Aorta (tissue), 5 donors: Measurements from ENCODE around the gene PKLR. TPM values are rescaled to one million over a fixed set of nuclear protein-coding genes. Genes with fewer than 3 reads are reported as not detected.

ENCODE experiments used
- ATAC-seq: fragments of 200-7000 bp; cut with Tn5 transposase; one replicate; pipeline ENCODE4 v1.9.1; 2022; ENCODE audit warnings: moderate library complexity; ENCODE audit not compliant: low FRiP score
- DNase-seq, 2 donors: peaks; one replicate each; pipeline ENCODE4 v3.0.0-alpha.2; 2020
- H3K27ac ChIP-seq, 2 donors: one replicate each; pipeline ENCODE4 v1.5.1; 2013; ENCODE audit warnings: low read length in 2 of 2, mild to moderate bottlenecking in 2 of 2, moderate library complexity in 2 of 2, control low read depth in 1 of 2, inconsistent platforms in 1 of 2, low read depth in 1 of 2
- H3K27me3 ChIP-seq, 2 donors: one replicate each; pipeline ENCODE4 v1.6.1; 2013; ENCODE audit warnings: control low read depth in 1 of 2, low read length in 1 of 2, mild to moderate bottlenecking in 1 of 2, moderate library complexity in 1 of 2; ENCODE audit not compliant: insufficient read depth in 2 of 2, control insufficient read depth in 1 of 2
- H3K36me3 ChIP-seq, 2 donors: one replicate each; pipeline ENCODE4 v1.6.1; 2013; ENCODE audit warnings: control low read depth in 1 of 2, low read length in 1 of 2, mild to moderate bottlenecking in 1 of 2; ENCODE audit not compliant: insufficient read depth in 2 of 2, control insufficient read depth in 1 of 2
- H3K4me1 ChIP-seq, 2 donors: one replicate each; pipeline ENCODE4 v1.6.1; 2013; ENCODE audit warnings: low read length in 2 of 2, control low read depth in 1 of 2, mild to moderate bottlenecking in 1 of 2, moderate library complexity in 1 of 2; ENCODE audit not compliant: insufficient read depth in 2 of 2, control insufficient read depth in 1 of 2
- H3K4me3 ChIP-seq, 2 donors: one replicate each; pipeline ENCODE4 v1.5.1; 2013; ENCODE audit warnings: low read length in 2 of 2, control low read depth in 1 of 2, mild to moderate bottlenecking in 1 of 2
- H3K9me3 ChIP-seq: one replicate; pipeline ENCODE4 v1.6.1; 2013; ENCODE audit warnings: mild to moderate bottlenecking, low read length; ENCODE audit not compliant: control insufficient read depth
- WGBS, 2 donors: extraction: QIAGEN DNeasy Blood & Tissue Kit; methylation state at CpG; one replicate each; pipeline ENCODE4 v1.1.7; 2013; 5-methylcytosine and 5-hydroxymethylcytosine counted together
- intact Hi-C, 2 donors: fragments of 100-400 bp; cut with DNase I; formaldehyde crosslinking; loops; one replicate each; pipeline versions ENCODE4 v1.14.2 to v1.15.0; 2022
- polyA plus RNA-seq, 2 donors: library from polyadenylated mRNA; stranded (reverse); fragments of 200-250 nt; gene quantifications; one replicate each; pipeline ENCODE4 v1.2.3, GENCODE V29; 2013
- total RNA-seq, 2 donors: library from RNA; stranded (reverse); fragmentation: NEBNext Ultra II Directional; extraction: Animal tissue kit (Norgen Biotek cat#: 25700); gene quantifications; one replicate each; pipeline ENCODE4 v1.2.1, GENCODE V29; 2021
- donor health status: healthy with polysubstance abuse.
- donor health status: Bipolar disorder and iron deficiency.
- donor health status: DM: no; HTN: no; CAD: no.
- donor health status: DM: no; HTN: no; CAD: no.
- donor health status: DM: yes; HTN: yes; CAD: no.

The PKLR gene
- total and polyA plus RNA-seq, 4 donors = 1.0 TPM; not detected in 3

GRCh38 chr1:155285063-155285462 is 16.2 kb downstream of the PKLR start:
- no peaks in the 10 kb centered on the region for H3K36me3 ChIP-seq
- intact Hi-C loops = no loop called here
- H3K9me3 ChIP-seq = no peaks in the 10 kb centered on the region
- no peak for DNase-seq
- no peak for ATAC-seq
- WGBS, 2 donors = 90 to 94% methylated on average over 14 of the region's 14 CpGs
- no peaks in the 10 kb centered on the region for H3K27me3 ChIP-seq
- H3K4me1 ChIP-seq = no peaks in the 10 kb centered on the region
- no peak overlapping the region for H3K4me3 ChIP-seq
- no peak overlapping the region for H3K27ac ChIP-seq

GRCh38 chr1:155284476-155284875 is 16.8 kb downstream of the PKLR start:
- no peaks in the 10 kb centered on the region for H3K4me1 ChIP-seq
- H3K27ac ChIP-seq = no peak overlapping the region
- H3K36me3 ChIP-seq = no peaks in the 10 kb centered on the region
- H3K4me3 ChIP-seq = no peak overlapping the region
- no peak for DNase-seq
- ATAC-seq = no peak
- WGBS, 2 donors = 92 to 94% methylated on average over 12 of the region's 12 CpGs
- no peaks in the 10 kb centered on the region for H3K9me3 ChIP-seq
- no peaks in the 10 kb centered on the region for H3K27me3 ChIP-seq
- intact Hi-C loops = no loop called here

- DNase-seq (no peak), ATAC-seq (no peak)
- Histone ChIP-seq H3K4me3 (no peak overlapping the region), H3K9me3 (no peaks in the 10 kb centered on the region), H3K27me3 (no peaks in the 10 kb centered on the region), H3K36me3 (no peaks in the 10 kb centered on the region), H3K4me1 (no peaks in the 10 kb centered on the region), H3K27ac (no peak overlapping the region)
- 95 to 96% methylated on average over 29 of the region's 29 CpGs for WGBS, 2 donors
- intact Hi-C loops = no loop called here
These were observed 18.6 kb downstream of the PKLR start for GRCh38 chr1:155282488-155283091.

- Histone ChIP-seq H3K27ac (no peak overlapping the region), H3K4me1 (no peaks in the 10 kb centered on the region), H3K27me3 (no peaks in the 10 kb centered on the region), H3K4me3 (no peak overlapping the region), H3K9me3 (no peaks in the 10 kb centered on the region), H3K36me3 (no peaks in the 10 kb centered on the region)
- ATAC-seq (no peak), DNase-seq (no peak)
- 66 to 79% methylated on average over 2 of the region's 2 CpGs for WGBS, 2 donors
- intact Hi-C loops = loop anchor here in 1 of 2 donors (2.0 kb wide), 1 partner anchor 44 kb away; no protein-coding TSS in a partner anchor
These were observed 22.0 kb downstream of the PKLR start for GRCh38 chr1:155279268-155279667.

GRCh38 chr1:155278689-155279160 is 22.5 kb downstream of the PKLR start:
- ATAC-seq = no peak

GRCh38 chr1:155277902-155278688 is 23.1 kb downstream of the PKLR start:
- Histone ChIP-seq H3K27me3 (no peaks in the 10 kb centered on the region), H3K4me1 (no peaks in the 10 kb centered on the region), H3K27ac (no peak overlapping the region), H3K9me3 (no peaks in the 10 kb centered on the region), H3K36me3 (no peaks in the 10 kb centered on the region), H3K4me3 (peak overlapping the region in 1 of 2 donors; percentile 44)
- peak; percentile 71 to 90 for DNase-seq
- intact Hi-C loops = loop anchor here (1.0 to 2.0 kb wide), 2 partner anchors 45 kb away; no protein-coding TSS in a partner anchor
- ATAC-seq = peak; percentile 27
- WGBS, 2 donors = 1% methylated on average over 27 to 29 of the region's 29 CpGs

More at GRCh38 chr1:155278689-155279160, 22.5 kb downstream of the PKLR start:
- Histone ChIP-seq H3K4me1 (no peaks in the 10 kb centered on the region), H3K27me3 (no peaks in the 10 kb centered on the region), H3K9me3 (no peaks in the 10 kb centered on the region), H3K4me3 (no peak overlapping the region), H3K36me3 (no peaks in the 10 kb centered on the region), H3K27ac (no peak overlapping the region)
- 55 to 63% methylated on average over 10 of the region's 10 CpGs for WGBS, 2 donors
- no peak for DNase-seq
- intact Hi-C loops = loop anchor here in 1 of 2 donors (2.0 kb wide), 1 partner anchor 44 kb away; no protein-coding TSS in a partner anchor

- peak within 1 kb of the TSS; percentile 36 to 44 for H3K4me3 ChIP-seq
- DNase-seq (peak; percentile 98 to 99), ATAC-seq (peak; percentile 92)
- intact Hi-C loops = loop anchor here in 1 of 2 donors (1.0 kb wide), 1 partner anchor 46 kb away; no protein-coding TSS in a partner anchor
- no peaks in the 10 kb centered on the region for H3K9me3 ChIP-seq
- WGBS, 2 donors = 1% methylated on average over 68 of the region's 68 CpGs
- H3K36me3 ChIP-seq = no peaks in the 10 kb centered on the region
- H3K4me1 ChIP-seq = peaks cover 0 to 3% of the 10 kb centered on the region in 2 donors
- peak within 1 kb of the TSS in 1 of 2 donors; percentile 2 for H3K27ac ChIP-seq
- no peaks in the 10 kb centered on the region for H3K27me3 ChIP-seq
These were observed 24.0 kb downstream of the PKLR start, which contains the start of gene HCN3 for GRCh38 chr1:155277070-155277901. Gene HCN3 (plus strand): TSS chr1:155277463. CDS start chr1:155277591, 128 bp downstream.
